KMS-11 (cell line): Measurements from ENCODE around the gene SMIM20.

Source experiments
- H2AFZ ChIP-seq: fragments of 200-600 bp; sonication (generic); 2 replicates; pipeline ENCODE4 v1.6.1; 2016; ENCODE audit warnings: antibody characterized with exemption, mixed run types, low read depth
- H3K27ac ChIP-seq: fragments of 200-600 bp; sonication (generic); 2 replicates; pipeline ENCODE4 v1.6.1; 2016; ENCODE audit warnings: mild to moderate bottlenecking, mixed run types
- H3K27me3 ChIP-seq: fragments of 200-600 bp; sonication (generic); 2 replicates; pipeline ENCODE4 v1.6.1; 2017; ENCODE audit warnings: mild to moderate bottlenecking, low read depth, mixed run types, moderate library complexity; ENCODE audit not compliant: insufficient read depth
- H3K36me3 ChIP-seq: fragments of 200-600 bp; sonication (generic); 2 replicates; pipeline ENCODE4 v1.6.1; 2017; ENCODE audit warnings: mild to moderate bottlenecking, mixed run types; ENCODE audit not compliant: insufficient read depth
- H3K4me1 ChIP-seq: fragments of 200-600 bp; sonication (generic); 2 replicates; pipeline ENCODE4 v1.6.1; 2016; ENCODE audit warnings: mild to moderate bottlenecking, low read depth, mixed run types; ENCODE audit not compliant: poor library complexity, severe bottlenecking
- H3K4me2 ChIP-seq: fragments of 200-600 bp; sonication (generic); 2 replicates; pipeline ENCODE4 v1.7.0; 2016; ENCODE audit warnings: mild to moderate bottlenecking, mixed run types
- H3K4me3 ChIP-seq: fragments of 200-600 bp; sonication (generic); IDR thresholded peaks from 2 replicates; pipeline ENCODE4 v1.6.1; 2017; ENCODE audit warnings: low read depth, low read length, mixed read lengths; ENCODE audit not compliant: insufficient read depth
- H3K79me2 ChIP-seq: fragments of 200-600 bp; sonication (generic); 2 replicates; pipeline ENCODE4 v1.6.1; 2016; ENCODE audit warnings: low read depth, mixed run types; ENCODE audit not compliant: insufficient read depth
- H3K9ac ChIP-seq: fragments of 200-600 bp; sonication (generic); 2 replicates; pipeline ENCODE4 v1.6.1; 2016; ENCODE audit warnings: mild to moderate bottlenecking, mixed run types
- H4K20me1 ChIP-seq: fragments of 200-600 bp; sonication (generic); 2 replicates; pipeline ENCODE4 v1.6.1; 2016; ENCODE audit warnings: mild to moderate bottlenecking, mixed run types; ENCODE audit not compliant: insufficient read depth
- TF ChIP-seq, protein P1 (sequence below): fragments of 200-600 bp; sonication (generic); conservative IDR thresholded peaks from 2 replicates; pipeline ENCODE4 v1.6.1; 2017; ENCODE audit warnings: low read depth, mild to moderate bottlenecking, antibody characterized with exemption, low read length, moderate library complexity, mixed read lengths

SMIM20 gene

DNA sequence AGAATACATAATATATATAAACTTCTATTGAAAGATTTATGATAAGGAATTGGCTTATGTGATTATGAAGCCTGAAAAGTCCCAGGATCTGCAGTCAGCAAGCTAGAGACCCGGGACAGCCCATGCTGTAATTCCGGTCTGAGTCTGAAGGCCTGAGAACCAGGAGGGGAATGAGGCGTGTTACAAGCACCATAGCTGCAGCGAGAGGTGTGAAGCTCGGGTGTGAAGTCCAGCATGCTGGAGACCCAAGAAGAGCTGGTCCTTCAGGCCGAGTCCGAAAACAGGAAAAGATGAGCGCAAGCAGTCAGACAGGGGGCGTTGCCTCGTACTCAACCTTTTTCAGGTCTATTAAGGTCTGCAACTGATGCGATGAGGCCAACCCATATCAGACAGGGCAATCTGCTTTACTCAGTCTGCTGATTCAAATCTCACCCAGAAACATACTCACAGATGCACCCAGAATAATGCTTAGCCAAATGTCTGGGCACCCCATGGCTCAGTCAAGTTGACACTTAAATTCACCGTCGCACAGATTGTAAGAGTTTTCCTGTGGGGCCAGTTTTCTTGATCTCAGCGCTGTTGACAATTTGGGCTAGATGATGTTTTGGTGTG is 40.4 kb downstream of the SMIM20 start:
- TF ChIP-seq, protein P1, sequence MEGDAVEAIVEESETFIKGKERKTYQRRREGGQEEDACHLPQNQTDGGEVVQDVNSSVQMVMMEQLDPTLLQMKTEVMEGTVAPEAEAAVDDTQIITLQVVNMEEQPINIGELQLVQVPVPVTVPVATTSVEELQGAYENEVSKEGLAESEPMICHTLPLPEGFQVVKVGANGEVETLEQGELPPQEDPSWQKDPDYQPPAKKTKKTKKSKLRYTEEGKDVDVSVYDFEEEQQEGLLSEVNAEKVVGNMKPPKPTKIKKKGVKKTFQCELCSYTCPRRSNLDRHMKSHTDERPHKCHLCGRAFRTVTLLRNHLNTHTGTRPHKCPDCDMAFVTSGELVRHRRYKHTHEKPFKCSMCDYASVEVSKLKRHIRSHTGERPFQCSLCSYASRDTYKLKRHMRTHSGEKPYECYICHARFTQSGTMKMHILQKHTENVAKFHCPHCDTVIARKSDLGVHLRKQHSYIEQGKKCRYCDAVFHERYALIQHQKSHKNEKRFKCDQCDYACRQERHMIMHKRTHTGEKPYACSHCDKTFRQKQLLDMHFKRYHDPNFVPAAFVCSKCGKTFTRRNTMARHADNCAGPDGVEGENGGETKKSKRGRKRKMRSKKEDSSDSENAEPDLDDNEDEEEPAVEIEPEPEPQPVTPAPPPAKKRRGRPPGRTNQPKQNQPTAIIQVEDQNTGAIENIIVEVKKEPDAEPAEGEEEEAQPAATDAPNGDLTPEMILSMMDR = no peak
- Histone ChIP-seq H3K9ac (no peak overlapping the region), H3K4me3 (no peak overlapping the region), H3K79me2 (no peaks in the 10 kb centered on the region), H3K27me3 (no peaks in the 10 kb centered on the region), H3K4me1 (no peaks in the 10 kb centered on the region), H4K20me1 (no peaks in the 10 kb centered on the region), H3K36me3 (no peaks in the 10 kb centered on the region), H3K27ac (no peak overlapping the region), H3K4me2 (no peak overlapping the region), H2AFZ (no peak overlapping the region)

DNA sequence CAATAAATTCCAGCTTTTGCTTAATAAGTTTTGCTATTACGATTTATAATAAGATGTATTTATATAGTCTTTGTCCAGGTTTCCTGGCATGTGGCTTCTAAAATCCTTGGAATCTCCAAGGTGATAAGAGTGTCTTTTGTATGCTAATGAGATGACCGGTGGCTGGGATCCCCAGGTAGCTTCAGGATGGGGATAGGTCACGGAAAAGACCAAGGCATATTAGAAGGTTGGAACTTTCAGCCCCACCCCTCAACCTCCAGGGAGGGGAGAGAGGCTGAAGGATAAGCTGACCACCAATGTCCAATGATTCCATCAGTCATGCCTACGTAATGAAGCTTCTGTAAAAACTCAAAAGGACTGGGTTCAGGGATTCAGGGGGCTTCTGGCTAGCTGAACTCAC is 41.7 kb downstream of the SMIM20 start:
- H3K27ac ChIP-seq = no peak overlapping the region
- no peaks in the 10 kb centered on the region for H3K4me1 ChIP-seq
- TF ChIP-seq, protein P1 = no peak
- H3K4me2 ChIP-seq = no peak overlapping the region
- H3K4me3 ChIP-seq = no peak overlapping the region
- H3K27me3 ChIP-seq = no peaks in the 10 kb centered on the region
- no peaks in the 10 kb centered on the region for H3K36me3 ChIP-seq
- no peaks in the 10 kb centered on the region for H3K79me2 ChIP-seq
- no peak overlapping the region for H3K9ac ChIP-seq
- H4K20me1 ChIP-seq = no peaks in the 10 kb centered on the region
- H2AFZ ChIP-seq = no peak overlapping the region

DNA sequence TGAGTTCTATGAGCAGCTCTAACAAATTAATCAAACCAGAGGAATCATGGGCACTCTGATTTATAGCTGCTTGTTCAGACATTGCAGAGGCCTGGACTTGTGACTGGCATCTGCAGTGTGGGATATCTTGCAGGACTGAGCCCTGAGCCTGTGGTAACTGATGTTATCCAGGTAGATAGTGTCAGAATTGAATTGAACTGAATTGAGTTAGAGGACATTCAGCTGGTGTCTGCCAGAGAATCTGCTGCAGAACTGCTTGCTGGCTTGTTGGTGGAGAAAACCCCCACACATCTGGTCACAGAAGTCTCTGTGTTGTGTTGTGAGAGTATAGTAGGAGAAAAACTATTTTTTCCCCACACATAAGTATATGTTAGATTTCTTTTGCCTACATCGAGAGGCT is 42.2 kb downstream of the SMIM20 start:
- no peak overlapping the region for H2AFZ ChIP-seq
- no peaks in the 10 kb centered on the region for H3K36me3 ChIP-seq
- no peaks in the 10 kb centered on the region for H4K20me1 ChIP-seq
- H3K27me3 ChIP-seq = no peaks in the 10 kb centered on the region
- H3K4me3 ChIP-seq = no peak overlapping the region
- no peaks in the 10 kb centered on the region for H3K4me1 ChIP-seq
- H3K27ac ChIP-seq = no peak overlapping the region
- TF ChIP-seq, protein P1 = no peak
- no peak overlapping the region for H3K4me2 ChIP-seq
- H3K79me2 ChIP-seq = no peaks in the 10 kb centered on the region
- no peak overlapping the region for H3K9ac ChIP-seq

DNA sequence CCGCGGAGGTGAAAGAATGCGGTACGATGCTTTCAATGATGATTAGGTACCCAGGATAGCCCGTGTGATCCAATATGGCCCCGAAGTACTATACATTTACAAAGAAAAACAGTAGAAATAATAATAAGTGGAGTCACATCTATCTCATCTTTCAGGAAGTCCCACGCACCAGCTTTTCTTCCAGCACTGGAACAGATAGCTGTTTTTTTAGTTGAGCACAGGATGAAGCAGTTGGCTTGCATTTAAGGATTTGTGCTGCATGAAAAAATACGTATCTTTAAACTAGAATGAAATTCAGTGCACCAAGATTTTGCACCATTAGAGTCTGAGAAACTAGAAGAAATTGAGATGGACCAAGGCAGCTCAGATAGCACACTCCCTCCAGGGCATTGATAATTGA is 44.1 kb downstream of the SMIM20 start:
- Histone ChIP-seq H3K27ac (no peak overlapping the region), H3K79me2 (no peaks in the 10 kb centered on the region), H4K20me1 (no peaks in the 10 kb centered on the region), H3K27me3 (no peaks in the 10 kb centered on the region), H3K9ac (no peak overlapping the region), H3K4me3 (no peak overlapping the region), H3K4me1 (no peaks in the 10 kb centered on the region), H3K4me2 (no peak overlapping the region), H3K36me3 (no peaks in the 10 kb centered on the region), H2AFZ (no peak overlapping the region)
- TF ChIP-seq, protein P1 = no peak
